GM18870 (cell line): Measurements from ENCODE around the gene RXRA.

Source experiments
- ATAC-seq: cut with Tn5 transposase; IDR thresholded peaks from one replicate; pipeline ENCODE4 v1.9.1; 2021; ENCODE audit warnings: moderate library complexity; ENCODE audit not compliant: unreplicated experiment

RXRA gene

GRCh38 chr9:134395737-134396257 lies 69.5 kb downstream of the RXRA start:
- no peak for ATAC-seq

GRCh38 chr9:134396258-134396742 lies 70.0 kb downstream of the RXRA start:
- no peak for ATAC-seq

- no peak for ATAC-seq
Measured at GRCh38 chr9:134396825-134397224, 70.6 kb downstream of the RXRA start.

- no peak for ATAC-seq
Measured at GRCh38 chr9:134398756-134399155, 72.5 kb downstream of the RXRA start.

- no peak for ATAC-seq
Measured at GRCh38 chr9:134399435-134400056, 73.3 kb downstream of the RXRA start.

GRCh38 chr9:134400283-134400682 lies 74.0 kb downstream of the RXRA start:
- ATAC-seq: no peak

GRCh38 chr9:134401391-134401790 lies 75.1 kb downstream of the RXRA start:
- no peak for ATAC-seq

GRCh38 chr9:134402182-134402581 lies 75.9 kb downstream of the RXRA start:
- ATAC-seq: no peak

- ATAC-seq: no peak
Measured at GRCh38 chr9:134403292-134403681, 77.0 kb downstream of the RXRA start.

- ATAC-seq: no peak
Measured at GRCh38 chr9:134403682-134404301, 77.5 kb downstream of the RXRA start.

GRCh38 chr9:134404376-134405358 lies 78.4 kb downstream of the RXRA start:
- ATAC-seq: no peak

- ATAC-seq: no peak
Measured at GRCh38 chr9:134405527-134405926, 79.3 kb downstream of the RXRA start.

- ATAC-seq: no peak
Measured at GRCh38 chr9:134406366-134407120, 80.3 kb downstream of the RXRA start.

- peak; percentile 61 for ATAC-seq
Measured at GRCh38 chr9:134407121-134407779, 81.0 kb downstream of the RXRA start.

GRCh38 chr9:134408389-134408788 lies 82.1 kb downstream of the RXRA start:
- ATAC-seq: no peak

- no peak for ATAC-seq
Measured at GRCh38 chr9:134408939-134409737, 82.9 kb downstream of the RXRA start.

- ATAC-seq: no peak
Measured at GRCh38 chr9:134410071-134410834, 84.0 kb downstream of the RXRA start.

GRCh38 chr9:134410835-134411217 lies 84.6 kb downstream of the RXRA start:
- no peak for ATAC-seq
